GM18951 (cell line): Measurements from ENCODE around the gene RAD51B.
"Not testable (repeated sequence)": the region's sequence is repeated elsewhere in the genome, so short reads cannot be mapped to it uniquely, and the experiment has no call there.

Source experiments
- POLR2A ChIP-seq: IDR thresholded peaks from 4 replicates; pipeline ENCODE4 v1.6.1; 2011; ENCODE audit warnings: mild to moderate bottlenecking; ENCODE audit not compliant: insufficient read length, insufficient read depth; ENCODE audit errors: extremely low read depth
- in situ Hi-C: fragments of 300-500 bp; cut with MboI; formaldehyde crosslinking; loops from one replicate; pipeline ENCODE4 v1.12.0; 2022; ENCODE audit warnings: low sequenced_read_pairs, mixed read lengths, inconsistent platforms; ENCODE audit not compliant: unreplicated experiment

RAD51B gene

DNA sequence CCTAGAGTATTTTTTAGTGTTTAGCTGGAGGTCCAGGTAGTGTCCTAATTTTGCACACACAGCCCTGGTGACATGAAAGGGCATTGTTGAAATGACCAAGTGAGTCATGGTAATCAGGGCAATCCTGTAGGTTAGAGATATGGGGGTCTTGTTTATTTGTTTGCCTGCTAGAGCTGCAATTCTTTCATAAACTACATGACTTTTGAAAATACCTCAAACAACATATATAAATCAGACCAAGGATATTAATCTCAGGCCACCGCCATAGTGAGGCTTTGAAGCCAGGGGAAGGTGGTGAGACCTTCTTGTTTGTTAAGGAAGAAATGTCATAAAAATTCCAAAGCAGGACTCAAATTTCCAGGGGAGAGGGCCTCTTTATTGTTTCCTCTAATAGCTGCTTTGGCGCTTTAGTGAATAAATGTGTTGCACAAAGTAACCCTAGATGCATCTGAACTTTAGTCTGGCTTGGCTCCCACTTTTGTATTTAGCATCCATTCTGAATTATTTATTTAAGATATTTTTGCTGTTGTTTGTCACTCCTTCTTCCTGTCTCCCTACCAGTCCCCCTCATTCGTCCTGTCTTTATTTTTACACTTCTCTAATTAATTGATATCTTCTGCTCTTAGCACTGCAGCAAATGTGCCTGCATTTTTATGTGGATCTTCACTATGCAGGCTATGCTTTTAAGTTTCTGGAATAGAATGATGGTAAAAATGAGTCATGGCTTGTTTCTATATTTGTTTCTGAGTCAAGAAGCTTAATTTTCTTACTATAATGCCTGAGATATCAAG, 430.3 kb downstream of the RAD51B start:
- in situ Hi-C loops: loop anchor here (10.0 kb wide), 2 partner anchors 305 to 565 kb away; no protein-coding TSS in a partner anchor
- no peak for TF ChIP-seq POLR2A

DNA sequence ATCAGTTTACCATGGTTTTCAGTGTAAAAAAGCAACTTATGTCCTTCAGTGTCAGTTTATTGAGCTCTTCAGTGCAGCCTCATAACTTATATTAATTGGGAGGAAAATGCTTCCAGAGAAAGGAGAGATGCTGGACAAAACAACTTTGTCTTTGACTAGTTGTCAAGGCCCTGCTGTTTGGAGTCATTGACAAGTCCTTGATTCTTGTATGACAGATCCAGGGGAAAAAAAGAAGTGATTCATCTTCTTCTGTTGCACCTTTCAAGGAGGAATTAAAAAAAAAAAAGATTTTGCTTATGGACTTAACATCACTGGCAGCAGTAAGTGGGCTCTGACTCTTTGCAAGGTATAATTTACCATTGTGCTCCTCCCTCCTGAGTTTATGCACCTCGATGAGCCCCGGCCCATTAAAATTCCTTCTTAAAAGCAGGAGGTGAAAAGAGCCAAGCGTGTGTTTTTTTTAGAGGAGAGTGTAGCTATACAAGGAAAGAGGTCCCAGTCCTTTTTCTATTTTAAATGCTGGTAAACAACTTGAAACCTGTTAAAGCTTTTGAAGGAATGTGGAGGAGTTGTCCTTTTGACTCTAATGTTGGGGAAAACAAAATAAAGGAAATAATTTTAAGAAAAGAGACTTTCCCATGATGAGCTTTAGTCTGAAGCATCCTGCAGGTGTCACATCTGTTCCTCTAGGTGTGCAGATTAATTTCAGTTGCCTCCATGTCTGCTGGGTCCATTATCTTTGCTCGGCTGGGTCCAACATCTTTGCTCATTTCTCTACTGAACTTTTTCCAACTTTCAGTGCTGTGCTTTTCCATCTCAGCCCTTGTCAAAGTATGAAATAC, 431.6 kb downstream of the RAD51B start:
- in situ Hi-C loops: no loop called here

DNA sequence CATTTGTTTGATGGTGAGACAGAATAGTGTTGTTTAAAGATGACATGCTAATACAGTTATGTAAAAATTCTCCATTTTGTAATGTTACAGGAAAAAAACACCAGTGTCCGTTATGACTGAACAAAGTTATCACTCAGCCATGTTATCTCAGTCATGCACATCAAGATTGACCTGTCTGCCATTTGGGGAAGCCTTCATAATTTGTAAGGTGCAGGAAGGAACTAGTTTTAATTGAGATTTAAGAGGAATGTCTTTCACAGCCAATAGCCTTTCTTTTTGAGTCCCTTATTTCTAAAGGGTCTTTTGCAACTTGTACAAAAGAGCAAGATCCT, 432.2 kb downstream of the RAD51B start:
- no peak for TF ChIP-seq POLR2A
- in situ Hi-C loops: no loop called here

More for the DNA sequence above, 431.6 kb downstream of the RAD51B start:
- TF ChIP-seq POLR2A: no peak

DNA sequence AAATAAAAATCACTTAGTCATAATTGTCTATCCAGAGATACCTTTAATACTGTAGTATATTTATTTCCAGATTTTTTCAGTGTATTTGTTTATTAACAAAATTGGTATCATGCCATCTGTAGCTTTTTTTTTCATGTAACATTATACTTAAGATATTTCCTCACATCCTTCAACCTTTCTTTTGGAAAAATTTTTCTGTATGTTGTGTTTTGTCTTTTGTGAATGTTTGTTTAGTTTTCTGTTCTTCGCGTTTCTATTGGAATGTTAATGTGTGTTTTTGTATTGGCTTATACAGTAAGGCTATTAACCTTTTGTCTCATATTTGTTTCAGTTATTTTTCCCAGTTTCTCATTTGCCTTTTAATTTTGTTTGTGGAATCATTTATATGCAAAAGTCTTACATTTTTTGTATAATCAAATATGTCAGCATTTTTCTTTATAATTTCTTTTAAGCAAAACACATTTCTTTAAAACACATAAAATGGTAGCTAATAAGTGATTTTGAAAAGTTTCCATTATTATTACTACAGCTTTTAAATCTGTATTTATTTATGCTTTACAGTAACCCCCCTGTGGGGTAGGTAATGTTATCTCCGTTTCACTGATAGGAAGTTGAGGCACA, 433.7 kb downstream of the RAD51B start:
- in situ Hi-C loops: no loop called here
- TF ChIP-seq POLR2A: no peak

DNA sequence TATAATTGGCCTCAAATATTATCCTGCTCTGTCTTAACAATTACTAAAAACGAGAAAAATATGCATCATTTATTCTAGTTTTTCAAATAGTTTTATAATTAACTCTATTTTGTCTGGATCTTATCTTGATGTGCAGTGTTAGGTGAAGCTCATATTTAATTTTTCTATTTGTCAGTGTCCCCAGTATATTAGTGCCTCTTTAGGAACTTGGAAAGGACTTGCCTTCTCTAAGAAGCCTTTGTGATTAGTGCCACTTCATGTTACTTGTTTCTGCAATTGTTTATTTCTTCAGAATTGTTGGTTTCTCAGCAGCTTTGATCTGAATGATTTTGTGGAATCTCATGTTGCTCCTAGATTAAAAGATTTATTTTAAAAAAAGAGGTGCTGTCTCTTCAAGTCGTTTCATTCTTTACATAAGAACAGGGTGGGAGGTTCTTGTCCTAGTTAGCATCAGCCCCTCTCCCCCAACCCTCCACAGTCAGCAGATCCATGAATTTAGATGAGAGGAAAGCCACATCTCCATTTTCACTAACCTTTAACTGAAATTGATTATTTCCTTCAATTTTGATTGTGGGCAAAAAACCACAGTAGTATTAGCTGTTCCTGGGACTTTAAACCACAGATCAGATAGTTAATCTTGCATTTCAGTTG, 434.4 kb downstream of the RAD51B start:
- no peak for TF ChIP-seq POLR2A

DNA sequence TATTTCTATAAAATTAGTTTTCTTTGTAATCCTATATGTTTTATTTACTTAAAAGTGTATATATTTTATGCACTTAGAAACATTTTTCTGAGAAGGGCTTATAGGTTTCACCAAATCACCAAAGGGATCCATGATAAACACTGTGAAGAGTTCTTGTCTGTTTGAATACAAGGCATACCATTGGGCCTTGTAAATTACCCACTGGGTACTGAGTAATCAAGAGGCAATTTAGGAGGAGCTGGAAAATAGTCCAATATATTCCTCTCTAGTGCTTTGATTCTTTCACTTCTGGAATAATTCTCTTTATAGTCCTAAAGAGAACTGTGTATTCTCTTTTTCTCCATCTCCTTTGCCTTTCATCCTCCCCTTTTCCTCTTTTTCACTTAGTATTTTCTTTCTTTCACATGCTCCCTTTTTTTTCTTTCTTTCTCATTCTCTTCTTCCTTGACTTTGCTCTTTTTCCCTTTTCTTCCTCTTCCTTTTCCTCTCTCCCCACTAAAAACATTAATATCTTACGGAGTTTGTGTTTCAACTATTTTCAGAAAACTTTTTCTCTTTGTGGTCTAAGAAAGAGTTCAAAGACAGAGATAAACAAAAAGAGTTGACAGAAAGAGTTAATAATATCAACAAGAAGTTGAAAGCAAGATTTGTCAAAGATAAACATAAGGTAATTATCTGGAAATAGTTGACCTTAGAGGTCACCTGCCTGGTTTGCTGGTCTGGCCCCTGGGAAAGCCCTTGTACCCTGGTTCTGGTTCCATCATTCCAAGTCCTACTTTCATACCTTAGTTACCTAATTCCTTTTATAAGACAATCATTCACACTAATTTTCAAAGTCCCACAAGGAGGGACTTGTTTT, 435.3 kb downstream of the RAD51B start:
- in situ Hi-C loops: no loop called here

More for the DNA sequence above, 434.4 kb downstream of the RAD51B start:
- in situ Hi-C loops: no loop called here

DNA sequence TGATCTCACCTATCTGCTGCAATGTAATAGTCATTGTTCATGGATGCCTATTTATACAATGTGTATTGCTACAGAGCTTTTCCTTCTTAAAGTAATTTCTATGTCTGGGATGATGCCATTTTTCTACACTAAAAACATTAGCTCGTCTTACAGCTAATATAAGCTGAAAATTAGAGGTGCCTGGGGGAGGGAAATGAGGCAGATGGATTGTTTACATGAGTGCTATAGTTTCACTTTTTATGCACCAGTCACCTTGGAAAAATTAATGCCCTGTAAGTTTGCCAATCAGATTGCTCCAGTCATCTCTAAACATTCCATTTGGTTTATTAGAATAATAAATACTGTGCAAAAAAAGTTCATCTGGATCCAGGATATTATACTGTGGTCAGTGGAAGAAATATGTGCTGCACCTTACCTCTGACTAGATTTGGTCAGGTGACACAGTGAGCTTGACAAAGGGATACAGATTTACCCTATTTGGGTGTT, 436.2 kb downstream of the RAD51B start:
- in situ Hi-C loops: no loop called here
- no peak for TF ChIP-seq POLR2A

More for the DNA sequence above, 435.3 kb downstream of the RAD51B start:
- no peak for TF ChIP-seq POLR2A

DNA sequence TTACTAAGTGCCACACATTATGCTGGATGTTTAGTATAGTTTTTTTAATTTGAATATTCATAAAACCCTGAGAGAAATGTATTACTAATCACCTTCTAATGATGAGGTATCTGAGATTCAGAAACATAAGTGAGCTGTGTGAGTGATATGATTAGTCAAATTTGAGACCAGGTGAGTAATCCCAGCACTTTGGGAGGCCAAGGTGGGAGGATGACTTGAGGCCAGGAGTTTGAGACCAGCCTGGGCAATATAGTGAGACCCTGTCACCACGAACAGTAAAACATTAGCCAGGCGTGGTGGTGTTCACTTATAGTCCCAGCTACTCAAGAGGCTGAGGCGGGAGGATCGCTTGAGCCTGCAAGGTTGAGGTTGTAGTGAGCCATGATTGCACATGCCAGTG, 438.4 kb downstream of the RAD51B start:
- in situ Hi-C loops: no loop called here
- TF ChIP-seq POLR2A: no peak

DNA sequence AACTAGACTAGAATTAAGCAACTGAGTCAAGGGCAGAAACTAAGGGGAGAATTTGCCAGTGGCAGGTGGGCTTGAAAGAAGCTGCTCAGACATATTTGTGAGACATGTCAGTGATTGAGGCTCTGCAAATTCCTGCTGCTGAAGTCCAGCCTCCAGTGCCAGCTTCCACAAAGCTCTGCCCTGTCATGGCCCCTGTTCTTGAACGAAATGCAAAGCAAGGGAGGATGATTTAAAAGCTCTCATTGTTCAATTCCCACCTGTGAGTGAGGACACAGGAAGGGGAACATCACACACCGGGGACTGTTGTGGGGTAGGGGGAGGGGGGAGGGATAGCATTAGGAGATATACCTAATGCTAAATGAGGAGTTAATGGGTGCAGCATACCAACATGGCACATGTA, 439.4 kb downstream of the RAD51B start:
- in situ Hi-C loops: not testable (repeated sequence)

DNA sequence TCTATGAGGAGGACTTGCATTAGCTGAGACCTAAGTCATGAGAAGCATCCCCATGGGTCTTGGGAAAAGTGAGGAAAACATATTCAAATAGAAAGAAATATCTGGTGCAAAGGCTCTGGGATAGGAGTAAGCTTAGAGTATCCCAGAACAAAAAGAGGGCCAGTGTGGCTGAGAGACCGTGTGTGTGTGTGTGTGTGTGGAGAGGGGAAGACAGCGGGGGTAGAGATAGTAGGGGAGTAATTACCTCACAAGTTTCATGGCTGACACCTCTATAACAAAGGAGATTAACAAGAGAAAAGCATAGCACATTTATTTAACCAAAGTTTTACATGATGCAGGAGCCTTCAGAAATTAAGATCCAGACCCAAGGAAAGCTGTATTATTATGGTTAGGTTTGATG, 440.5 kb downstream of the RAD51B start:
- TF ChIP-seq POLR2A: no peak
- in situ Hi-C loops: no loop called here

DNA sequence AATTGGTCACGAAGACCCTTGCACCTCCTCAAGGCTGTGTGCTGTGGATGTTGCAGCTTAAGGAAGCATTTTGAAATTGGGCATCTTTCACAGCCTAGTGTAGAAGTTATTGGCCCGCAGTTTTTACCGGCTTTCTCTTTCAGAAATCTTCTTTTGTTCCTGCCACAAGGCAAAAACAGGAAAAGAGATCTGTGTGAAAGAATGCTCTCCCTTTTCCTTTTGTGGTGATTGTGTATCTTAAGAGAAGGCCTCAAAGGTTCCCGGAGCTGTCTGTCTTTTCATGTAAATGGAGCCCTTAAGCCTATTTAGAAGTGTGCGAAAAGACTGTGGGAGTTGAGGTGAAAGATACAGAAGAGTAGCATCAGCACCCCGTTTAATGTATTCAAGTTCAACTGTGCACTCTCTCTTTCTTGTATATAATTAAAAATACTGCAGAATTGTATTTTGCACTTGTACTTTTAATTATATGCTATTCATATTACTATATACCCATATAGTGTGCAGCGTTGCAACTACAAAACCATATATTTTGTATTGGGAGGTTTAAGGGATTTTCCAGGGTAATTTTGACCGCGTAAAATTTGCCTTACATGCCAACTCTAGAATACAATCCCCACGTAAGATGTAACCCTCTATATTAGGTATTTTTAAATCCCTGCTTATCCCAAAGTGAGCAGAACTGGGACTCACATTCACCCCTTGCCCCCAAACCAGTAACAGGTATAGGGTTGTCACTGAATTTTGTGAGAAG, 441.7 kb downstream of the RAD51B start:
- in situ Hi-C loops: no loop called here

More for the DNA sequence above, 441.7 kb downstream of the RAD51B start:
- TF ChIP-seq POLR2A: no peak
